CD4-positive, alpha-beta T cell treated with Interleukin-1 beta for 1 hour (primary cell): Measurements from ENCODE around the gene DENND4B.

ENCODE experiments used
- DNase-seq, 2 donors: peaks; one replicate each; pipeline ENCODE4 v3.0.0-alpha.2; 2020 to 2022

The DENND4B gene

DNA sequence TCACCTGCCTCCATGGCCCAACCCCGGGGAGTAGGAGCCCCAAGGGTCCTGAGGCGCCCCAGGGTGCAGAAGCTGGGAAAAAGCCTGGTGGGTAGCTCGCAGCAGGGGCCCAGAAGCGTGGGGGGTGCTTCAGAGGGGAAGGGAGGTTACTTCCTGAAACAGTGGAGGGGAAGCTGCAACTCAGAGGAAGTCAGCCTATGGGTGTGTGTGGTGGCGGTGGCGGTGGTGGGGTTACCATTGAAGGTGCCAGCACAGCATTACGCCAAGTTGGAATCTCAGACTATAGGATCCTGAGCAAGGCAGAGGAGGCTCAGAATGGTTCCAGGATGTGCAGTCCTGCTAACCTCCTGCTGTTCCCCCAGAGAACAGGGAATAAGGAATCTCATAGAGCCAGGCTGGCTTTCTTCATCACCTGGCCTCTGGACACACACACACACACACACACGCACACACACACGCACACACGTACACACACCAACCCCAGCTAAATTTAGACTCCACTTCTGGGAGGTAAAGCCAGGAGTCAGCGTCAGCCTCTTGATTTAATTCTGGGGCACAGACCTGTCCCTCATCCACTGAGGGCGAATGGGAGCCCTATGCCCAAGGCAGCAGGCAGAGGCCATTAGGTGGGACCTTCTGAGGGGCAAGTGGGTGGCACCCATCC lies 1.3 kb downstream of the DENND4B start:
- peak; percentile 84 to 86 for DNase-seq

- no peak for DNase-seq
Observed at GRCh38 chr1:153944827-153945117, 1.7 kb downstream of the DENND4B start.

GRCh38 chr1:153944005-153944826 lies 2.3 kb downstream of the DENND4B start:
- peak; percentile 30 to 46 for DNase-seq

GRCh38 chr1:153942766-153943549 lies 3.6 kb downstream of the DENND4B start:
- no peak for DNase-seq

DNA sequence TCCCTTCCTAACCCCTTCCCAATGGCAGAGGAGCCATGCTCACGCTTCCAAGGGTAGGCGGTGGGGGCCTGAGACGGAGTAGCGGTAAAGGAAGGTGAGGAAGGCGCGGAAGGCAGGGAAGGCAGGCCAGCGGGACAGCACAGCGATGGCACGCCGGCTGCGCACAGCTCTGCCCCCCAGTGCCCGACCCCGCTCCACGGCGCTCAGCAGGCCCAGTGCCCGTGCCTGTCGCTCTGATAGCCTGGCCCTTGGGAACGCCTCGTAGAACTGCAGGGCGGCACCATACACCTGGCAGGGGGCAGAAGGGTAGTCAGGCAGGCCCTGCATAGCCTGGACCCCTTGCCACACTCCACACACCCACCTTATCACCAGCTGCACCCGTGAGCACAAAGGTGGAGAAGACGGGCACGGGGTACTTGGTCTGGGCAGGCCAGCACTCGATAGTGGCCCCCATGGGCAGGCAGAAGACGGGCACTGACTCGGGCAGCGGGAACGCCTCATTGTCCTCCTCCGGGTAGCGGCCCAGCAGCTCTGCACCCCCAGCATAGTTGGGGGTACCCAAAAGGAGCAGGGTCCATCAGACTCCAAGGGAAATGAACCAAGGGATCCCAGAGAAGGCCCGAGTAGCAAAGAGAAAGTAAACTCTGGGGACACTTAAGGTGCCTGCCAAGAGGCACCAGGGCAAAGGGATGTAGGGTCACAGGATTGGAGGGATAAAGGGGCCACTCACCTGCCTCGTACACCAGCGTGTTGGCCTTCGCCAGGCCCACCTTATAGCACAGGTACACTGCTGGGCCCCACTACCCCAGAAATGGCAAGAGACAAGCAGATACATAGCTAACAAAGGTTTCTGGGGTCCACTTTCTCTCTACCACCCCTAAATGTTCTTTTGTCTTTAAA lies 4.4 kb downstream of the DENND4B start:
- DNase-seq = no peak

- DNase-seq = no peak
Observed at GRCh38 chr1:153940756-153941155, 5.8 kb downstream of the DENND4B start.

DNA sequence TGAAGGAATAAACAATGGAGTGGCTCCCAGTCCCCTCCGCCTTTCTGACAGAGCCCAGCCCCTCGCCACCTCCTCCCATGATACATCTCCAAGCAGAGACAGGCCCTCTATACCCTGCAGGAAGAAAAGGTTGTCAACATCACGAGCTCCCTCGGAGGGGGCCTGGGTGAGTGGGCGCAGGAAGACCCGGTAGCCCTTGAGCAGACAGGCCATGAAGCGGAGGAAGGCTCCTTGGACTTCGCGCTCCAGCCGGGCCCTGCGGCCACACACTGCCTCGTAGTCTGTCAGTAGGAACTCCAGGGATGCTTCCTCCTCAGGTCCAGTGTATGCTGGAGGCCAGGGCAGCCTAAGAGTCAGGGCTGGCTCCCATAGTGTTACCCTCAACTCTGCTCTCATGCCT lies 7.0 kb downstream of the DENND4B start:
- no peak for DNase-seq

DNA sequence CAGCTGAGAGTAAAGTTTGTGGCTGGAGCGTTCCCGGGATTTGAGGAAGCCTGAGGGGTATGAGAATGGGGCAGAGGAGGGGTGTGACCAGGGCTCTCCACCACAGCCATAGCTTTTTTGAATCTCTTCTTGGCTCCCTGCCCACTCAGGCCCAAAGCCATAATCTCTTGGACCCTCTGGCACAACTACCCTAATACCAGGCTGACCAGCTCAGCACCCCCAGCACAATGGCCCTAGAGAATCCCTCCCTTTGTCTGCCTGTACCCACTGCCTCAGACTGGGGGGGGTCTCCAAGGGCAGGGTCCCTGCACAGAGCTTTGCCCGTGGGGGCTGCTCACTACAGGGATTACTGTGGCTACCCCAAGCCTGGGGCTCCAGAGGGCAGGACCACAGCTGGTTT lies 7.5 kb downstream of the DENND4B start:
- DNase-seq = no peak

GRCh38 chr1:153937331-153937730 lies 9.2 kb downstream of the DENND4B start:
- no peak for DNase-seq

DNA sequence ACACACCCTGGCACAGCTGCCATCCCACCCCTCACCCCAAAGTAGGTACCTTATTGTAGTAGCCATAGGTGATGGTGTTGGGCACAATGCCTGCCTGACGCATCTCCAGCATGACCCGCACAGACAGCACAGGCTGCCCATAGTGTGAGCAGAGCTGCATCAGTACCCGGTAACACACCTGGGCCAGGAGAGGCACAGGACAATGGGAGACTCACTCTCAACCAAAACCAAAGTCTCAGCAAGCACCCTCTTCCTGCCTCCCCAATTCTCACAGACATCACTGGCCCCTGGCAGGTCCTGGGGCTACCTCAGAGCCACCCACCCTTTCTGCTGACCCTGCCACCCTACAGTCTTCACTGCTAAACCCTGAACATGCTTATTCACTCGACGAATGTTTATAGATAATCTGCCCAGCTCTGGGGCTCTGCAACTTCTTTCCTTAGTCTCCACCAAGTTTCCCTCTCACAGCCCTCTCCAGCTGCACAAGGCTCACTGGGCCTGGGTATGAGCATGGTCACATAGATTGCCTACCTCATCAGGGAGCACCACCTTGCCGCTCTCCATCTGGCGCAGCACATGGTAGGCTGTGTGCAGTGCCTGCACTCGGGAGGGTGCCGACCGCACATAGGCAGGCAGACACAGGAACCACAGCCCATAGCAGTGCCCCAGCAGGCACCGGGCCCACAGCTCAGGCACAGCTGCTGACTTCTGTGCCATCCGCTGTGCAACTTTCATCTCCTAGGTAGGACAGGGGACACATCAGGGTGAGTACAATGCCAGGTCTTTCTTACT lies 10.3 kb downstream of the DENND4B start:
- no peak for DNase-seq

- DNase-seq = no peak
Observed at GRCh38 chr1:153934746-153935145, 11.8 kb downstream of the DENND4B start.

- DNase-seq = no peak
Observed at GRCh38 chr1:153933955-153934354, 12.6 kb downstream of the DENND4B start.

DNA sequence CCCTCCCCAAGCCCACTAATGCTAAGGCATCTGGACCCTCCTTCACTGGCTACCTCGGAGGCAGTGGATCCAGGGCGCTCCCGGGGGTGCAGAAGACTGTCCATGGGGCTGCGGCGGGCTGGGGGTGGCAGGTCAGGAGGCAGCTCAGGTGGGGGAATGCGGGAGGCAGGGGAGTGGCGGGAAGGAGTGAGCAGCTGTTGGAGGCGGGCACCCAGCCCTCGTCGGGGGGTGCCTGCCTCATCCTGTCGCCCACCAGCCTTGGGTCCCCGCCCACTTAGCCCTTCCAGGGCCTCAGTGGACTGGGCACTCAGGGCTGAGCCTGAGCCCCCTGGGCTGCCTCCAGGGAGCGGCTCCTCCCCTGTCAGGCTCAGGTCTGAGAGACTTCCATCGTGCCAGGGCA lies 13.1 kb downstream of the DENND4B start:
- DNase-seq = no peak

DNA sequence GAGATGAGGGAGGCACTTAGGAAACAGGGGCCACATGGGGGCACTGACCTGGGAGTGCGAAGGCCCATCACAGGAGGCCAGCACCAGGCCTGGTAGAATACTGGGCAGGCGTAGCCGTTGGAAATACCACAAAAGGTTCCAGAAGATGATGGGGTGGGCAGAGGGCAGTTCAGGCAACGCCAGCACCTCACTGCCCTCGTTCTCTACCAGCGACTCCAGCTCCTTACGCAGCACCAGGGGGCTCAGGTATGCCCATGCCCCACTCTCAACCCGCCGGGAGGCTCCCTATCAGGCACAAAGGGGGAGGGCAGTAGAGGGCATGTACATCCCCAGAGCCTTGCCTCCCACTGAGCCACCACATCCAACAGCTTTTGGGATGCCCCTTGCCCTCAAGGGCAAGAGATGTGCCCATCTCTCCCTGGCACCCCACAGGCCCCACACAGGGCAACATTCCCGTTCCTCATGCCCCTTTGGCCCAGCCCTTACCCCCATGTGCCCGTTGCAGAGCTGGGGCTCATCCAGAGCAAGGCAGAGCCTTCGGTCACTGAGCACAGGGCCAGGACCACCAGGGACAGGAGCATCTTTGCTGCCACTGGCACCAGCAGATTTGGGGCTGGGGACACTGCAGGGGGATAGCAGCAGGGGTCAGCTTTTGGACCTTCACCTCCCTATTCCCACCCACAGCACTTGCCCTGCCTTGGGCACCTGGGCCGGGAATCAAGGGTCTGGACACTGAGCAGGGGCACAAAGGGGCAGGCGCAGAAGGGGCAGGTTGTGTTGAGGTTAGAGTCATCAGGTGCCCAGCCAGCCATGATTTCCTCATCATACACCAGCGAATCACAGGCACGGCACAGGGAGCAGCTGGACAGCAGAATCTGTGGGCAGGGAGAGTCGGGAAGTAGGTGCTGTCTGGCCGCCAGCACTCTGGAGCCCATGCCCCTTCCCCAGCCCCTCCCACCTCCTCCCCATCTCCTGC lies 14.1 kb downstream of the DENND4B start:
- no peak for DNase-seq

- DNase-seq = no peak
Observed at GRCh38 chr1:153929981-153930948, 16.3 kb downstream of the DENND4B start.

DNA sequence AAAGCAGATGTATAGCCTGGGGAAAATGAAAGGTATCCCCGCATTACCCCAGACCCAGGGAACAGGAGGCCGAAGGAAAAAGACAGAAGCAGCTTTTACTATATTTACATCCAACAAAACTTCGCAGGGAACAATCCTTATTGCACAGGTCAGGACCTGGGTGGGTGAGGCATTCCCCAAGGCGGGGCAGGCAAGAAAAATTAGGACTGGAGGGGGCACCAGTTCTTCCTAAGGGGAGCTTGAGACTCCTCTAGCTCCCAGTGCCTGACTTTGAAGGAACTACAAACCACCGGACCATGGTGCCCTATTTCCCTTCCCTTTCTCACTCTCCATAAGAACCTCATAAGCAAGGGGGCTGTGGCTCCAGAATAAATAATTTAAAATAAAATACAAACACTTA lies 17.1 kb downstream of the DENND4B start:
- DNase-seq = no peak

DNA sequence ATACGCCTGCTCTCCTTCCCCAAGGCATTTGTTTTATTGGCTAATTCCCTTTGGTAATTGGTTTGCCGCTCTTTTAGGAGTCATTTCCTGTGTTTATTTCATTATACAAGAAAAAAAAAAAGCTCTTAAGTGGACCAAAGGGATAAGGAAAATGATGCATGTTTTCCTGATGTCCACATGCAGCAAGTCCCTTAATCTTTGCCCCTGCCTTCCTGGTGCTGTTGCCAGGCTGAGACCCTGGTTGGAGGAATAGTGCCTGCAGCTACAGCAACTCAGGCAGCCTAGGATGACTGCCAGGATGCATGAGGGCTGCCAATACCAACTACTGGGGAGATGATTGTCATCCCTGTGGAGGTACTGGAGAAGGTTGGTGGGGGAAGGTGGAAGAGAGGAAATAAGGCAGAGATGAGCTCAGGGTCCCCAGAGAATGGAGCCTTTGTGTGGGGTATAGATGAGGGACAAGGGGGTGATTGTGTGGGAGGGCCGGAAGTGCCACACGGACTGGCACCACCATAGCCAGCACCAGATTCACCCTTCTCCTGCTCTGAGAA lies 17.7 kb downstream of the DENND4B start:
- DNase-seq = no peak

- no peak for DNase-seq
Observed at GRCh38 chr1:153928245-153928644, 18.3 kb downstream of the DENND4B start.

DNA sequence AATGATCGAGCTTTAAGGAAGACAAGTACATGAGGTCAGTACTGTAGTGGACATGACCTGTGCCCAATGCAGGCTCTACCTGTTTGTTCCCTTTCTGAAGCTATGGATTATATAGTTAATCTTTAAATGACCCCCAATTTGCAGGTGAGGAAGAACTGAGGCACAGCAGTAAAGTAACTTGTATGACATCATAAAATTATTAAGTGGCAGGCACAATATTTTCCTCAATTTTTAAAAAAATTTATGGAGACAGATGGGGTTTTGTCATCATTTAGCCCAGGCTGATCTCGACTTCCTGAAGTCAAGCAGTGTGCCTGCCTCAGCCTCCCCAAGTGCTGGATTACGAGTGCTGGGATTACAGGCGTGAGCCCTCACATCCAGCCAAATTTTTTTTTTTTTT lies 20.1 kb downstream of the DENND4B start:
- DNase-seq = no peak
